GM18868 (cell line): Measurements from ENCODE around the gene SYNGAP1.

Experiments
- ATAC-seq: cut with Tn5 transposase; IDR thresholded peaks from one replicate; pipeline ENCODE4 v1.9.1; 2021; ENCODE audit warnings: mild to moderate bottlenecking, moderate library complexity; ENCODE audit not compliant: unreplicated experiment

Gene SYNGAP1

DNA sequence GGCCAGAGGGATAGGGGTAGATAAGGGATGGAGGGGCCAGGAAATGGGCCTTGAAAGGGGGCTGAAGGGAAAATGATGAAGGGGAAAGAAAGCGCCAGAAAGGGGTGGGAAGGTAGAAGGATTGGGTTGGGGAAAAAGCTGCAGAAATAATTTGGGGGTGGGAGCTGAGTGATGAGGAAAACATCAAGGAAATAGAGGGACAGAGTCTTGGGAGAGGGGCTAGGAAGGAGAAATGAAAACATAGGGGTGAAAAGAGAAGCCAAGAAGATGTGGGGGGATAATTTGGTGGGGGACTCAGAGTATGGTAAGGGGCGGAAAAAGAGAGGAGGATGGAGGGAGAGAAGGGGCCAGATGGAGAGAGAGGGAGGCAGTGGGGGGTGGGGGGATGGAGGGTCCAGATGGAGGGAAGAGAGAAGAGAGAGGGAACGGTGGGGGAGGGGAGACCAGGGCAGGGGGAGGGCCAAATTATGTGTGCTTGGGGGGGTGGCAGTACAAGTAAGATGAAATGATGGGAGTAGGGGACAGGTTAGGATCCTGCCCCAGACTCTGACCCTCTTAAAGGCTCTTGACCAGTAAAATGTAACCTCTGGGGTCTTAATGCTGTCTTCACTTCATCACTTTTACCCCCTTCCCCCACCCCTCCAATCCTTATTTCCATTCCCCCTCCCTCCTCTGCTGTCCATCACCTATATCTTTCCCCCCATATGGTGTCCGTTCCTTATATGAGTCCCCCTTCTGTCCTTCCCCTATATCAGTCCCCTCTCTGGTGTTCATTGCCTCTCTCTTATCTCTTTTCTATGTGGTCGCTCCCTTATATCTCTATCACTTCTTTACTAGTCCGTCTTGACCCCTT lies 852 bp downstream of the SYNGAP1 start:
- no peak for ATAC-seq

DNA sequence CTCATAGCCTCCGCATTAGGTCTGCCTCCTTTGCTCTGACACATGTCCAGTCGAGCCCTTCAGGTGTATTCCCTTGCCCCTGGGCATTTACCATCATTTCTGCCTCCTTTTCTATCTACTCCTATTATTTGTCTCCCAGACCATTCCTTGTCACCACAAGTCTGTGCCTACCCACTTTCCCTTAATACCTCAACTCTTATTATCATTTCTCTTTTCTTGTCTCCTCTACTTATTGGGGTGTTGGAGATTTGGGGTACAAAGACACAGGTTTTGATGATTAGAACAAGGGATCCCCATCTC lies 1.4 kb downstream of the SYNGAP1 start:
- no peak for ATAC-seq

- ATAC-seq, result no peak
Observed at GRCh38 chr6:33423777-33424176, 3.9 kb downstream of the SYNGAP1 start.

DNA sequence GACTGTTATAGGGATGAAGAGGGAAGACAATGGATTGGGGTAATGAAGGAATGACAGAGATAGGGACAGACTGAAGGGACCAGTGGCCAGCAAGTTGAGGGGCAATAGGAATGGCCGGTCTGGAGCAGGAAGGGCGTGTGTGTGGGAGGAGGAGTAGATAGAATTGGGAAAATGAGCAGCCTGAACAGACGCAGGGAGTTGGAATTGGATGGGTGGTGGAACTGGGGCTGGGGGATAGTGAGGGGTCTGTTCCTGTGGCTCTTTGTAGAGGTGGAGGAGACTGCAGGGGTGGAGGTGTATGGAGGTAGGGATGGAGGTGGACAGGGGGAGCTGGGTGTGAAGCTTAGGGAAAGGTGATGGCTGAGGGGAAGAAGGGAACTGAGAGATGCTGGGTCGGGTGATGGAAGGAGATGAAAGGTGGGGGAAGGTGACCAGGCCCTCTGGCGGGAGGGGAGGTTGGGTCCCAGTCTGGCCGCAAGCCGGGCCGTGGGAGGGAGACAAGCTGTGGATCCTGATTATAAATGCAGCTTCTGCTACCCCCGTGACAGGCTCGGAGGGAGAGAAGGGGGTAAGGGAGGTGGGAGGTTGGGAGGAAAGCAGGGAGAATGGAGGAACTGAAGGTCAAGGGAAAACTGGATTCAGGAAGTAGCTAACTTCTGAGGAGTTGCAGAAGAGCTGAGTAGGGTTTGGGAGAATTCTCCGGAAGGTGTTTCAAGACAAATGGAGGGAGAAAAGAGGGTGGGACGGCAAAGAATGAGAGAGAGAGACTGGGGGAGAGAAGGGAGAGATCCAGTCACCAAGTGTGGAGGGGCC lies 5.2 kb downstream of the SYNGAP1 start:
- no peak for ATAC-seq

- ATAC-seq, result peak; percentile 46
Observed at GRCh38 chr6:33425668-33426577, 6.1 kb downstream of the SYNGAP1 start.

GRCh38 chr6:33426590-33427511 lies 7.0 kb downstream of the SYNGAP1 start:
- ATAC-seq, result no peak

DNA sequence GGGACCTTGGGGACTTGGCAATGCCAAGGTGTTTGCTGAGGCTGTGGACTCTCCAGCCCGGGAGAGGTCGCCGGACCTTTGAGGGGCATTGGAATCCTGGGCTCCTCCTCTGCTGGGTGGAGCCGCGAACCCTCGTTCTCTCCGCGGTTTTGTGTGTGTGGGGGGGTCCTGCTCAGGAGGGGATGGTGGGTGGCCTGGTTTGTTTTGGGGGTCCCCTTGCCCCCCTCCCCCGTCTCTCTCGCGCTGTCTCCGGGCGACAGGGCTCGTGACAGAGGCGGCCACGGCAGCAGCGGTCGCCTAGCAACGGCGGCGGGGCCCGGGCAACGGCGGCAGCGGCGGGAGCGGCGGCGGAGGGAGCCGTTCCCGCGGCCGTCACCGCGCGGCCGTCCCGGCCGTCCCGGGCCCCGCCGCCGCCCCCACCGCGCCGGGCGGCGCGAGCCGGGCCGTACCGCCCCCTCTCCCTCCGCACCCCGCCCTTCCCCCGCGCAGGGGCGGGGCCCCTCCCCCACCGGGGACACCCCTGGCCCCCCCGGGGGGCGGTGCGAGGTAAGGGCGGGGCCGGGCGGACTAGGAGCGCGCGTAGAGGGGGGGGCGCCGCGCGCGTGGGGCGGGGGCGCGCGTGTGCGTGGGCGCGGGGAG lies 7.8 kb downstream of the SYNGAP1 start:
- no peak for ATAC-seq

GRCh38 chr6:33428224-33428965 lies 8.5 kb downstream of the SYNGAP1 start:
- no peak for ATAC-seq

DNA sequence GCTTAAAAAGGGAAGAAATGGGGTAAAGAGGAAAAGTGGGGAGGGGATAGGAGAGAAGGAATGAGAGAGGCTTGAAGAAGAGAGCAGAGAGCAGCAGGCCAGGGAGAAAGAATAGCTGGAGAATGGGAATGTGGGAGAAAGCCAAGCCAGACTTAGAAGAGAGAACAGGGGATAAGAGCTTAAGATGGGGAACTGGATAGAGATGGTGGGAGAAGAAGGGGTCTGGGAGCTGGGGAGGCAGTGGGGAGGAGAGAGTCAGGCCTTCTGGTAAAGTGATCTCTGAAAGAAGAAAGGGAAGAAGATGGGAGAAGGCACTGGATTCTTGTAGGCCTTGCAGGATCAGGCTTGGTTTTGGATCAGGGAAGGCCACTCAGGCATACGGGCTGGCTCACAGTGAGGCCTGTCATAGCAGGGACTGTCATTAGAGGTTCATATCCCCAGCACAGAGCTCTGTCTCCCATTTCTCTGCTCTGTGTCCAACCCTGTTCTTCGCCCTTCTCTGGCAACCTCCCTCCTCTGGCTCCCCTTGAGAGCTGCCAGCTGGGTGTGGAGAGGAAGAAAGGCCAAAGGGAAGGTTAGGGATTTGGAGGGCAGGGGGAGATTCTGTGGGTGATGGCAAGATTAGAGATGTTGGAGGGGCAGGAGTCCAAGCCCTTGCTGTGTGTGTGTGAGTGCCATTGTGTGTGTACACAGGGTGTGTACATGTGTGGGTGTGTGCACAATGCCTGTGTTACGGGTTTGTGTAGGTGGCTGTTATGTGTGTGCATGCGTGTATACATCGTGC lies 9.3 kb downstream of the SYNGAP1 start:
- ATAC-seq, result no peak

DNA sequence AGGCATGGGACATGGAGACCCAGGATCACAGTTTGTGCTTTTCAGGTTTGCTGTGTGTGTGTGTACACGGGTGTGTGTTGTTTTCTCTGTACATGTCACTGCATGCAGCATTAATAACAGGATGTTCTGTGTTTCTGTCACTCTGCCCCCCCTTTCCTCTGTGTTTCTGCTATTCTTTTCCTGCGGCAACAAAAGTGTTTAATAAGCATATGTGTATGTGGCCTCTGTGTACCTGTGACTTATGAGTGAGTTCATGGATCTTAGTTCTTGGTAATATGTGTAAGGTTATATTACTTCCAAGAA lies 9.8 kb downstream of the SYNGAP1 start:
- no peak for ATAC-seq

DNA sequence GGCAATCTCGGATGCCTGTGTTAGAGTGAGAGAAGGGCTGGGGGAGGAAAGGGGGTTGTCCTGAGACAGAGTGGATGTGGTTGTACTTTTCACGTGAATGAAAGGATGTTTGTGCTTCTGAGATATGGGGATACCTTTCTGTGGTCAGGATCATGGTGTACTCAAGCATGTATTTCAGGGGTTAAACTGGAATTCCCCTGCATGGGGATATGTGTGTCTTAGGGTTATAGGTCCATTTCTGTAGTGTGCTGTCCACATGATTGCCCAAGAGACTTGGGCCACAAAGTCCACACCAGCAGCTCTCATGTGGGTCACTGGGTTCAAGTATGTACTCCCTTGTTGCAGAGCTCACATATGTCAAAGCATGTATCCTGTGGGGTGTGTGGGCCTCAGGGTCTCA lies 10.5 kb downstream of the SYNGAP1 start:
- no peak for ATAC-seq

GRCh38 chr6:33430991-33431879 lies 11.4 kb downstream of the SYNGAP1 start:
- peak; percentile 57 for ATAC-seq

DNA sequence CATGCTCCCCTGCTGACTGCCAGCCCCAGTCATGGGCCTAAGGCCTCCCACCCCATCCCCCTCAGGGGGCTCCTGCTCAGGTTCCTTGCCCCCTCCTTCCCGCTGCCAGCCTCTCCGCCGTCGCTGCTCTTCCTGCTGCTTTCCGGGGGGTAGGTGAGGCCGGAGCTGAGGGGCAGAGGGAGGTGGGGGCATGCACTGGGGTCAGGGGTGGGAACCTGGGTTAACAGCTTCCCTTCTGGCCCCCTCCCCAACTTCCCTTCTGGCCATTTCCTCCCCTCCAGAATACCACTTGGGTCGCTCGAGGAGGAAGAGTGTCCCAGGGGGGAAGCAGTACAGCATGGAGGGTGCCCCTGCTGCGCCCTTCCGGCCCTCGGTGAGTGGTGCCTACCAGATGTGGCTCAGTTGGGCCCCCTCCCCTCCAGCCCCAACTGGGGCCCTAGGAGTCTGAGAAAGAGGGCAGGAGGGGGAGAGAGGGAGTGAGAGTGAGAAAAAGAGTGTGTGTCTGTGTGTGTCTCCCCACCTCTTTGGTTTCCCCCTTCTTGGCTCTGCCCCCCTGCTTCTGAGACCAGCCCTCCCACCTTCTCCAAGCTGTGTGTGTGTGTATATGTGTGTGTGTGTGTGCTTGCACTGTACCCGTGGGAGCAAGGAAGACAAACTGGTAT lies 12.1 kb downstream of the SYNGAP1 start:
- ATAC-seq, result no peak

DNA sequence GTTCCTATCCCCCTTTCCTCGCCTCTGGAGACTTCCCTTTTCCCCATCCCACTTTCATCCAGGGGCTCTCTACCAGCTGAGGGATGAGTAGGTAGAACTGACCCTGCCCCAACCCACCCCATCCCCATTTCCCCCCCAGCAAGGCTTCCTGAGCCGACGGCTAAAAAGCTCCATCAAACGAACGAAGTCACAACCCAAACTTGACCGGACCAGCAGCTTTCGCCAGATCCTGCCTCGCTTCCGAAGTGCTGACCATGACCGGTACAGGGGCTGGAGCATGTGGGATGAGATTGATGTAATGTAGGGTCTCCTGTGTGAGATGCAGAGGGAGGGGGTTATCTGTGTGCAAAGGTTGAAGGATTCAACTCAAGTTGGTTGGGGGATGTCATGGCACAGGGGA lies 12.7 kb downstream of the SYNGAP1 start:
- no peak for ATAC-seq

DNA sequence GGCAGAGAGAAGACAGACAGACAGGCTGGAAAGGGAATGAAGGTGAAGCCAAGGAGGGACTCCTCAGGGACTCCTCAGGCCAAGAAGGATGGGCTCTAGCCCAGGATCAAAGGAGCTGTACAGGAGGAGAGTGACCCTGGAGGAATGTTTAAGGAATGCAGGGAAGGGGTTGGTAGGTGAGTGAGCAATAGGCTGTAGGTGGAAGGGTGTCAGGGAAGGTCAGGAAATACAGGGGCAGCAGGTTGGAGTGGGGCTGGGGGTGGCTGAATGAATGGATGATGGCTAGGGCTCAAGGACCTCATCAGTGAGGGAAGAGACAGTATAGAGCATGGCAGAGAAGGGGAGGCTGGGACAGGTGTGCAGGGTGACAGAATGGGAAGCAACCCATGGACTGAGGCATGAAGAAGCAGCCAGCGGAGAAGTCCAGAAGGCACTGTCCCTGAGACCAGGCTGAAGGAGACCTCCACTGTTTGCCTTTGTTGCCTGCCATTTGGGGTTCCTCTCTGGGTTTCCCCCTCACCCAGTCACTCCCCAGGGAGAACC lies 13.2 kb downstream of the SYNGAP1 start:
- ATAC-seq, result no peak

GRCh38 chr6:33433544-33434191 lies 13.8 kb downstream of the SYNGAP1 start:
- ATAC-seq, result no peak
